Memory B cell (primary cell): ENCODE results near the gene SLC17A3.

Source experiments
- ATAC-seq: fragments of 150-1000 bp; cut with Tn5 transposase; 2 replicates; pipeline ENCODE4 v1.10.0; 2021; ENCODE audit warnings: low read depth, mild to moderate bottlenecking, moderate library complexity
- DNase-seq, 2 donors: peaks; one replicate each; pipeline ENCODE4 v3.0.0; 2022; ENCODE audit warnings: low spot score in 2 of 2
- H3K27ac Mint-ChIP-seq: one replicate; pipeline ENCODE4 v1.8.0; 2022; ENCODE audit warnings: mild to moderate bottlenecking, moderate library complexity, mixed read lengths
- H3K27me3 Mint-ChIP-seq: one replicate; pipeline ENCODE4 v1.8.0; 2022; ENCODE audit warnings: mixed read lengths
- H3K36me3 Mint-ChIP-seq: one replicate; pipeline ENCODE4 v1.8.0; 2022; ENCODE audit warnings: mild to moderate bottlenecking, mixed read lengths
- H3K4me1 Mint-ChIP-seq: one replicate; pipeline ENCODE4 v1.8.0; 2022; ENCODE audit warnings: mixed read lengths
- H3K4me3 Mint-ChIP-seq: one replicate; pipeline ENCODE4 v1.8.0; 2022; ENCODE audit warnings: mild to moderate bottlenecking, moderate library complexity, mixed read lengths
- H3K9me3 Mint-ChIP-seq: one replicate; pipeline ENCODE4 v1.8.0; 2022; ENCODE audit warnings: mixed read lengths

The SLC17A3 gene

GRCh38 chr6:25835442-25836283, 38.4 kb downstream of the SLC17A3 start:
- H3K9me3 Mint-ChIP-seq = no peaks in the 10 kb centered on the region
- H3K4me3 Mint-ChIP-seq = no peak overlapping the region
- H3K4me1 Mint-ChIP-seq = peaks cover 5% of the 10 kb centered on the region
- peaks cover 1% of the 10 kb centered on the region for H3K36me3 Mint-ChIP-seq
- H3K27me3 Mint-ChIP-seq = peaks cover 15% of the 10 kb centered on the region
- DNase-seq (no peak), ATAC-seq (no peak)
- H3K27ac Mint-ChIP-seq = no peak overlapping the region

GRCh38 chr6:25834950-25835349, 39.1 kb downstream of the SLC17A3 start:
- peaks cover 12% of the 10 kb centered on the region for H3K27me3 Mint-ChIP-seq
- H3K9me3 Mint-ChIP-seq = no peaks in the 10 kb centered on the region
- H3K4me3 Mint-ChIP-seq = no peak overlapping the region
- DNase-seq (no peak), ATAC-seq (no peak)
- no peaks in the 10 kb centered on the region for H3K36me3 Mint-ChIP-seq
- H3K4me1 Mint-ChIP-seq = peaks cover 5% of the 10 kb centered on the region
- no peak overlapping the region for H3K27ac Mint-ChIP-seq

GRCh38 chr6:25833136-25833535, 40.9 kb downstream of the SLC17A3 start:
- Mint-ChIP-seq H3K4me1 (peaks cover 5% of the 10 kb centered on the region), H3K27ac (no peak overlapping the region), H3K4me3 (no peak overlapping the region), H3K9me3 (no peaks in the 10 kb centered on the region), H3K27me3 (peaks cover 9% of the 10 kb centered on the region), H3K36me3 (no peaks in the 10 kb centered on the region)
- DNase-seq (no peak), ATAC-seq (no peak)

GRCh38 chr6:25832670-25833069, 41.4 kb downstream of the SLC17A3 start:
- no peak for ATAC-seq
- Mint-ChIP-seq H3K27ac (no peak overlapping the region), H3K9me3 (no peaks in the 10 kb centered on the region), H3K36me3 (no peaks in the 10 kb centered on the region), H3K4me3 (no peak overlapping the region), H3K4me1 (peaks cover 5% of the 10 kb centered on the region), H3K27me3 (peaks cover 11% of the 10 kb centered on the region)
- DNase-seq = no peak

GRCh38 chr6:25832307-25832662, 41.8 kb downstream of the SLC17A3 start:
- Mint-ChIP-seq H3K9me3 (no peaks in the 10 kb centered on the region), H3K4me3 (no peak overlapping the region), H3K4me1 (peaks cover 5% of the 10 kb centered on the region), H3K36me3 (no peaks in the 10 kb centered on the region), H3K27ac (no peak overlapping the region), H3K27me3 (peaks cover 11% of the 10 kb centered on the region)
- ATAC-seq (no peak), DNase-seq (no peak)

GRCh38 chr6:25831532-25832306, 42.3 kb downstream of the SLC17A3 start, which contains the start of gene SLC17A1:
SLC17A1 (minus strand) TSS chr6:25832052; CDS start chr6:25830557, 1,495 bp downstream.
- Mint-ChIP-seq H3K27me3 (peaks cover 11% of the 10 kb centered on the region), H3K27ac (no peak within 1 kb of the TSS), H3K36me3 (no peaks in the 10 kb centered on the region), H3K9me3 (no peaks in the 10 kb centered on the region), H3K4me1 (peaks cover 5% of the 10 kb centered on the region), H3K4me3 (no peak within 1 kb of the TSS)
- DNase-seq = no peak
- ATAC-seq = no peak

GRCh38 chr6:25830458-25830857, 43.6 kb downstream of the SLC17A3 start:
- no peak for DNase-seq
- Mint-ChIP-seq H3K9me3 (peaks cover 6% of the 10 kb centered on the region), H3K4me1 (peaks cover 5% of the 10 kb centered on the region), H3K4me3 (no peak overlapping the region), H3K27ac (no peak overlapping the region), H3K36me3 (peaks cover 2% of the 10 kb centered on the region), H3K27me3 (peaks cover 15% of the 10 kb centered on the region)
- ATAC-seq = no peak

GRCh38 chr6:25829375-25829774, 44.7 kb downstream of the SLC17A3 start:
- ATAC-seq = no peak

GRCh38 chr6:25821341-25821740, 52.7 kb downstream of the SLC17A3 start:
- Mint-ChIP-seq H3K27ac (no peak overlapping the region), H3K36me3 (peaks cover 2% of the 10 kb centered on the region), H3K27me3 (peaks cover 14% of the 10 kb centered on the region), H3K4me1 (no peaks in the 10 kb centered on the region), H3K9me3 (peaks cover 12% of the 10 kb centered on the region), H3K4me3 (no peak overlapping the region)
- ATAC-seq (no peak), DNase-seq (no peak)

More at GRCh38 chr6:25829375-25829774, 44.7 kb downstream of the SLC17A3 start:
- Mint-ChIP-seq H3K9me3 (peaks cover 7% of the 10 kb centered on the region), H3K27me3 (peaks cover 15% of the 10 kb centered on the region), H3K27ac (no peak overlapping the region), H3K4me3 (no peak overlapping the region), H3K4me1 (peaks cover 5% of the 10 kb centered on the region), H3K36me3 (peaks cover 2% of the 10 kb centered on the region)
- no peak for DNase-seq

- DNase-seq (no peak), ATAC-seq (no peak)
- no peak overlapping the region for H3K4me3 Mint-ChIP-seq
- H3K9me3 Mint-ChIP-seq = peaks cover 6% of the 10 kb centered on the region
- peaks cover 5% of the 10 kb centered on the region for H3K36me3 Mint-ChIP-seq
- peaks cover 16% of the 10 kb centered on the region for H3K27me3 Mint-ChIP-seq
- H3K4me1 Mint-ChIP-seq = no peaks in the 10 kb centered on the region
- no peak overlapping the region for H3K27ac Mint-ChIP-seq
These were observed 57.8 kb downstream of the SLC17A3 start for GRCh38 chr6:25816252-25816651.

- Mint-ChIP-seq H3K9me3 (peaks cover 6% of the 10 kb centered on the region), H3K36me3 (peaks cover 5% of the 10 kb centered on the region), H3K4me1 (no peaks in the 10 kb centered on the region), H3K27me3 (peaks cover 16% of the 10 kb centered on the region), H3K27ac (no peak overlapping the region), H3K4me3 (no peak overlapping the region)
- DNase-seq (no peak), ATAC-seq (no peak)
These were observed 58.8 kb downstream of the SLC17A3 start for GRCh38 chr6:25815194-25815593.

- Mint-ChIP-seq H3K36me3 (no peaks in the 10 kb centered on the region), H3K27ac (no peak overlapping the region), H3K4me3 (no peak overlapping the region), H3K9me3 (no peaks in the 10 kb centered on the region), H3K4me1 (no peaks in the 10 kb centered on the region), H3K27me3 (peaks cover 10% of the 10 kb centered on the region)
- ATAC-seq = no peak
- DNase-seq = no peak
These were observed 69.2 kb downstream of the SLC17A3 start for GRCh38 chr6:25804804-25805203.

GRCh38 chr6:25801436-25801835, 72.6 kb downstream of the SLC17A3 start:
- Mint-ChIP-seq H3K27me3 (peaks cover 9% of the 10 kb centered on the region), H3K9me3 (no peaks in the 10 kb centered on the region), H3K27ac (no peak overlapping the region), H3K4me1 (no peaks in the 10 kb centered on the region), H3K4me3 (no peak overlapping the region), H3K36me3 (no peaks in the 10 kb centered on the region)
- no peak for DNase-seq
- ATAC-seq = no peak
